ENCODE measurements around the gene NMD3.
"Not testable (repeated sequence)": the region's sequence is repeated elsewhere in the genome, so short reads cannot be mapped to it uniquely, and the experiment has no call there.

NMD3 gene

GRCh38 chr3:161275919-161276318 lies 54.8 kb downstream of the NMD3 start:
- no peak for DNase-seq (ENCODE audit: low spot score)

GRCh38 chr3:161282387-161282786 lies 61.3 kb downstream of the NMD3 start:
- DNase-seq (ENCODE audit: low spot score) = not testable (repeated sequence)

- no peak for DNase-seq (ENCODE audit: low spot score)
These were observed 63.9 kb downstream of the NMD3 start for GRCh38 chr3:161284989-161285388.

- no peak for DNase-seq (ENCODE audit: low spot score)
These were observed 68.1 kb downstream of the NMD3 start for GRCh38 chr3:161289174-161289573.

- no peak for DNase-seq (ENCODE audit: low spot score)
These were observed 70.2 kb downstream of the NMD3 start for GRCh38 chr3:161291191-161291901.

- no peak for DNase-seq (ENCODE audit: low spot score)
These were observed 72.3 kb downstream of the NMD3 start for GRCh38 chr3:161293381-161293780.

GRCh38 chr3:161295325-161295724 lies 74.2 kb downstream of the NMD3 start:
- no peak for DNase-seq (ENCODE audit: low spot score)

- DNase-seq (ENCODE audit: low spot score) = no peak
These were observed 75.7 kb downstream of the NMD3 start for GRCh38 chr3:161296814-161297213.
